Fibroblast of mammary gland (primary cell): ENCODE results near the gene AKAP13.

Experiments
- DNase-seq: peaks from one replicate; pipeline ENCODE4 v3.0.0-alpha.2; 2010; ENCODE audit warnings: low read depth
- H3K4me3 ChIP-seq: 2 replicates; pipeline ENCODE4 v1.5.1; 2011; ENCODE audit warnings: low read depth, mild to moderate bottlenecking, low read length, moderate library complexity; ENCODE audit not compliant: control insufficient read depth
- TF ChIP-seq, protein P1 (sequence below): conservative IDR thresholded peaks from 2 replicates; pipeline ENCODE4 v1.5.1; 2011; ENCODE audit warnings: low read depth, low read length, inconsistent platforms; ENCODE audit not compliant: control insufficient read depth, insufficient read depth

Gene AKAP13

DNA sequence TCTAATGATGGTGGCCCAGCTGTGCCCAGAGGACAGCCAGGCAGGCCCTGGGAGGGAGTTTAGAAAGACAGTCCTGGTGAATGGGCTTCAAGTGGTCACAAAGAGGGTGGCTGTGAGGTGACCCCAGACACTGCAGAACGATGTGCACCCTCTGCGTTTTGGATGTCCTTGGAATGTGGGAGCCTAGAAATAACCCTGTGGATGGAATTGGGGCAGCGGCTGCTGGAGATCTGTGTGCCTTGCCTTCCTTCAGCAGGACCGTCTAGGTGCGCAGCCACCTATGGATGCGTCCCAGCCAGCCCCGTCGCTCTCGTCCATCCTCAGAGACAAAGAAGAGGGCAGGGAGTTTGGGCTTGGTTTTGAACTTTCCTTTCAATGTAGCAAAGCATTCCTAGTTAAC, 367.8 kb downstream of the AKAP13 start:
- no peak for DNase-seq
- TF ChIP-seq, protein P1, sequence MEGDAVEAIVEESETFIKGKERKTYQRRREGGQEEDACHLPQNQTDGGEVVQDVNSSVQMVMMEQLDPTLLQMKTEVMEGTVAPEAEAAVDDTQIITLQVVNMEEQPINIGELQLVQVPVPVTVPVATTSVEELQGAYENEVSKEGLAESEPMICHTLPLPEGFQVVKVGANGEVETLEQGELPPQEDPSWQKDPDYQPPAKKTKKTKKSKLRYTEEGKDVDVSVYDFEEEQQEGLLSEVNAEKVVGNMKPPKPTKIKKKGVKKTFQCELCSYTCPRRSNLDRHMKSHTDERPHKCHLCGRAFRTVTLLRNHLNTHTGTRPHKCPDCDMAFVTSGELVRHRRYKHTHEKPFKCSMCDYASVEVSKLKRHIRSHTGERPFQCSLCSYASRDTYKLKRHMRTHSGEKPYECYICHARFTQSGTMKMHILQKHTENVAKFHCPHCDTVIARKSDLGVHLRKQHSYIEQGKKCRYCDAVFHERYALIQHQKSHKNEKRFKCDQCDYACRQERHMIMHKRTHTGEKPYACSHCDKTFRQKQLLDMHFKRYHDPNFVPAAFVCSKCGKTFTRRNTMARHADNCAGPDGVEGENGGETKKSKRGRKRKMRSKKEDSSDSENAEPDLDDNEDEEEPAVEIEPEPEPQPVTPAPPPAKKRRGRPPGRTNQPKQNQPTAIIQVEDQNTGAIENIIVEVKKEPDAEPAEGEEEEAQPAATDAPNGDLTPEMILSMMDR = no peak
- no peak overlapping the region for H3K4me3 ChIP-seq

DNA sequence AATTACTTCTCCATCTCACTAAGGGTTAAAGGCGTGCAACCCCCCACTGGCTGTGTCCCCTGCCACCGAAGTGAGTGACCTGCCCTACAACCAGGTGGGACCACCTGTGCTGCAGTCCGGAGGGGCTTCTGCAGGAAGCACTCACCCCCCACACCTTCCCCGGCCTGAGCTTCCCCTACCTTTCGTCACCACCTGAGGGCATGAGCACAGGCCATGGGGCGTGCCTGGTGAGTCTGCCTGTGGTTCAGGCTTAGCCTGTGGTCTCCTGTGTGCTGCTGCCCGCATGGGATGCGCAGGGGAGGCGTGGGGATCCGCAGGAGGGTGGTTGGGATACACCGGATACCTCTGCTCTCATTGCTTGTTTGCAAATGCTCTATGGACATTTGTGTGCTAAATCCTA, 368.3 kb downstream of the AKAP13 start:
- no peak for DNase-seq
- TF ChIP-seq, protein P1 = no peak
- no peak overlapping the region for H3K4me3 ChIP-seq

DNA sequence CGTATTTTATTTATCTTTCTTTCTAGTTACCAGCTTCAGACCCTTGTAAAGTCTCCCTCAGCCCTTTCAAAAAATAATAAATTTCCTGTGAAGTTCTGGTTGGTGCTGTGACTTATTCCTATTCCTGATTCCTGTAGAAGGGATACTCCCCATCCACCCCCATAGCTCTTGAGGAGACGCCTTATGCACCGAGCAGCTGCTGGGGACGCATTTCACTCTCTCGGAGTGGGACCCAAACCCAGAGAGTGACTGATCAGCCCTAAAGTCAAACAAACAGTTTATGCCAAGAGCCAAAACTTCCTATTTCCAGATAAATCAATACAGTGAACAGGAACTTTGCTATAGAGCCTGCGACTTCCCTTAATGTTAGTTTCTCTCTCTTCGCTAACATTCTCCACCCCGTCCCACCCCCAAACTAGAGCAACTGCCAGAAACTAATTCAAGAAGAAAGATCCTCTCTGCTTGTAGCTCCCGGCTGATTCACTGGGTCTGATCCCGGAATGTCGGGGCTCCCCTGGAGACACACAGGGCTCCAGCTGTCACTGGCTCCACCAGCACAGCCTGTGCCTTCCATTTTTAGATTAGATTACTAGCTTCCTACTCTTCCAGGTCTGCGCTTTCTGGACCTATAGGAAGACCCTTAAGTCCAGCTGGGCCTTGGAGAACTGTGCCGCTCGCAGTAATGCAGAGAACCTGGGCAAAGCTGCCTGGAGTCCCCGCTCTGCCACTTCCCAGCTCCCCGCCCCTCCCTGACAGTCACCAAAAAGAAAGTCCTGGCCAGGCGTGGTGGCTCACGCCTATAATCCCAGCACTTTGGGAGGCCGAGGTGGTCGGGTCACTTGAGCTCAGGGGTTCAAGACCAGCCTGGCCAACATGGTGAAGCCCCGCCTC, 369.1 kb downstream of the AKAP13 start:
- H3K4me3 ChIP-seq = no peak overlapping the region
- peak; percentile 40 for DNase-seq
- TF ChIP-seq, protein P1 = no peak

DNA sequence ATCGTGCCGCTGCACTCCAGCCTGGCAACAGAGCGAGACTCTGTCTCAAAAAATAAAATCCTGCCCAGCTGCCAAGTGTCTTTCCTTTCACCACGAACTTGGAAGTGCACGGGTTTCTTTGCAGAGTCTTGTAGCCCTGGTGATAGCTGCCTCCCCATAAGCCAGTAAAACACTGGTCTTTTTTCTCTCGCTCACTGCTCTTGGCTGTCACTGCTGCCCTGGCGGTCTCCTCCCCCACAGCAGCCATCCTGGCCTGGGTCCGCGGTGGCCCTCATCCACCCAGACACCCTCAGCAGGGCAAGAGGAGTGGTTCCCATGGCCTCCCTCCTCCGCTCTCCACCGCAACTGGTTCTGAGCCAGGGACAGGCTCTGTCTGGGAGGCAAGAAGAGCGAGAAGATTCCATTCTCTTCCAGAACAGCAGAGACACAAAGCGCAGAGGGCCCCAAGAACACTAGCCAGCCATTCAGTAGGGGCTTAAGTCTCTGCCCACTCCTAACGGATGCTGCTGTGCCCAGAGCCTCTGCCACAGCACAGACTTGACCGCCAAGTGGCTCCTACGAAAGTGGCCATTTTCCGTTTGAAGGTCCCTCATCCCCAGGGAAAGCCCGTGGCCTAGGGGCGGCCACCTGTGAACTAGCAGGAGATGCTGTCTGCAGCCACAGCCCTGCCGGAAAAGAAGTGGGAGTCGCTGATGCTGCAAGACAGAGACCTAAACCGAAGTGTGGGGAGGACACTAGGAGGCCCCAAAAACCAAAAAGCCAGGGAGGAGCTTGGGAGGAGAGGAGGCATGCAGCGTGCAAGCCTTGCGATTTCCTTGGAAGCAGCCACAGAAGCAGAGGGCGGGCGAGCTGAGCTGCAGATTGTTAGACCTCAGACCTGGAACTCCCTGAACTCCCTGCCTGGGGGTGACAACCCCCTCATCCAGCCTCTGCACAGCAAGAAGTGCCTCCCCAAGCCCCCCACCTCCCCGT, 370.2 kb downstream of the AKAP13 start:
- H3K4me3 ChIP-seq = no peak overlapping the region
- DNase-seq = peak; percentile 59
- TF ChIP-seq, protein P1 = no peak

DNA sequence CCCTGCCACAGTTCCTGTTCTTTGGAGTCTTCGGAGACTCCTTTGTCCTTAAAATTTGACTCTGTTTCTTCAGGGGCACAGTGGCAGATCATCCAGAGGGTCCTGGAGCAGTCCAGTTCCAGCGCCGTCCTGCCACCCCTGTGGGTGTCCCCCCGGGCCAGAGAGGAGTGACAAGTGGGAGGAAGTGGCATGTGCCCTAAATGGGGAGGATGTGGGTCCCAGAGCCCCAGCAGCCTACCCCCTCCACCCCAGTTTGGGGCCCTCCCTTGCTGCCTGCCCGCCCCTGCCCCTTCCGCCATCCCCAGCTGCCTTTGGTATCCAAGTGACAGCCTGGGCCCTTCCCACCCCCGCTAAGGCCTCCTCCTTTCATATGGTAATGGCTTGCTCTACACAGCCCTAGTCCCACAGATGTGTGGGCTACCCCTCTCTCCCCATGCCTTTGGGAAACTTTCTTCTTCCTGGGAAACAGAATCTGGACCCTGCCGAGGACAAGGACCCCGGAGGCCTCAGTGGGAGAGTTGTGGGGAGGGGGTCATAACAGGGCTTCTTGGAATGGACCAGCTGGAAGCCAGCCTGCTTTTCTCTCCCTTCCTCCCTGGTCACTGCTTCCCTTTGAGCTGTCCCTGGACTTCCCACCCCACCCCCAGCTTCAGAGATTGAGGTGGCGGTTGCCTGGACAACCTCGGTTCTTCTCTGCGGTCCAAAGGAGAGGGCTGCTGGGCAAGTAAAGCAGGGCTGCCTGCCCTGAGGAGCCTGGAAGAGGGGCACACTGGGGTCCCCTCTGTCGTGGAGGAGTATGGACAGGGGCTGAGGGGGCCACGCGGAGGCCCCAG, 371.1 kb downstream of the AKAP13 start:
- no peak overlapping the region for H3K4me3 ChIP-seq
- TF ChIP-seq, protein P1 = no peak
- DNase-seq = no peak

DNA sequence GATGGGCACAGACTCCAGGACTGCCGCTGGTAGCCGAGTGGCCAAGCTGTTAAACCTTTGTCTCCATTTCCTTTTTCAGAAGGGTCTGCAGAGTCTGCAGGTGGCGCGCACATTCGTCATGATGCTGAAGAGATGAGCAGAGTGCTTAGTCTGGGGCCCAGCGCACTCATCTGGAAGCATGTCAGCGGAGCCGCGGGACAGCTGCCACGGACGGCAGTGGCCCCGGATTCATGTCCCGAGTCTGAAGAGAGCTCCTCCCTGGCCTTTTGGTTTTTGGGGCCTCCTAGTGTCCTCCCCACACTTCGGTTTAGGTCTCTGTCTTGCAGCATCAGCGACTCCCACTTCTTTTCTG, 371.7 kb downstream of the AKAP13 start:
- no peak for DNase-seq
- TF ChIP-seq, protein P1 = no peak
- no peak overlapping the region for H3K4me3 ChIP-seq
